ENCODE results near the gene FNDC3B. TPM values are rescaled to one million over a fixed set of nuclear protein-coding genes. Genes with fewer than 3 reads are reported as not detected.
A peak's percentile ranks its signal among the peaks of the same experiment; 100 is the strongest.

Gene FNDC3B
- polyA plus RNA-seq, 2 of the 4 experiments (the other 2 are of a cell fraction) = 29.5 to 33.6 TPM

DNA sequence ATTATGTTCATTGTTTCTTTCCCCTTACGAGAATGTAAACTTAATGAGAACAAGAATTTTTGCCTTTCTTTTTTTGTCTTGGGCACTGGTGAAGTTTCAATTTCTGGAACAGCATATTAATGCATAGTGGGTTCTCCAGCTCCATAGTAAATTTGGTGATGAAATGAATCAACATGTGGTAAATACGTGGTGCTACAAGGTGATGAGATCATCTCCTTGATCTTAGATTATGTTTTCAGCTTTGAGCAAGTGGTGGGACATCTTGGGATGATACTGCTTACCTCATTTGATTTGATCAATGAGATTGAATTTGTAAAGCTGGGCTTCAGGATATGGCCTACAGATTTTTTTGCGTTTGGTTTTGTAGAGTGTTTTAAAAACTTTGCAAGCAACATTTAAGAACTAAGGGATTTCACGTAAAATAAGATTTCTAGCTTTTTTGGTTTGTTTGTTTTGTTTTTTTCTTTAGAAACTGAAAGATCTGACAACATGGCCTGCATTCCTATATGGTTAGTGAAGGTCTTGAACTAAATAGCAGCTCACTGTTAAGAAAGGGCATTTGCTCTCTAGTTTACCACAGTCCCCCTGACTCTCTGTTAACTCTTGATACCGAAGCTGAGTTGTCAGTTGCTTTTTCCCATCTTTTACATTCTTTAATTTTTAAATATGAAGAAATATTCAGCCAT, 45.6 kb downstream of the FNDC3B start:
- no peak overlapping the region for H3K4me2 ChIP-seq
- H3K27ac ChIP-seq = no peak overlapping the region
- no peak for ATAC-seq
- H3K9me3 ChIP-seq = no peaks in the 10 kb centered on the region
- ChIA-PET CTCF (no interaction called here), POLR2A (no interaction called here)
- DNase-seq (ENCODE audit: low read depth in 1 of 2, low spot score in 1 of 2) = no peak
- H3K4me3 ChIP-seq = no peak overlapping the region
- FAIRE-seq = no peak
- 86% methylated on average over 5 of the region's 5 CpGs for WGBS (ENCODE audit: missing lambda C conversion rate)
- peaks cover 81% of the 10 kb centered on the region for H3K4me1 ChIP-seq
- TF ChIP-seq NR3C1 (IDR thresholded peaks at IDR 0.05) (no peak), HDAC2 (IDR thresholded peaks at IDR 0.05) (no peak), KDM1A (IDR thresholded peaks at IDR 0.05; ENCODE audit: low read depth) (no peak), MYC (IDR thresholded peaks at IDR 0.05; ENCODE audit: borderline replicate concordance, low read length) (no peak), EP300 (IDR thresholded peaks at IDR 0.05) (no peak)
- TF ChIP-seq, protein P1, sequence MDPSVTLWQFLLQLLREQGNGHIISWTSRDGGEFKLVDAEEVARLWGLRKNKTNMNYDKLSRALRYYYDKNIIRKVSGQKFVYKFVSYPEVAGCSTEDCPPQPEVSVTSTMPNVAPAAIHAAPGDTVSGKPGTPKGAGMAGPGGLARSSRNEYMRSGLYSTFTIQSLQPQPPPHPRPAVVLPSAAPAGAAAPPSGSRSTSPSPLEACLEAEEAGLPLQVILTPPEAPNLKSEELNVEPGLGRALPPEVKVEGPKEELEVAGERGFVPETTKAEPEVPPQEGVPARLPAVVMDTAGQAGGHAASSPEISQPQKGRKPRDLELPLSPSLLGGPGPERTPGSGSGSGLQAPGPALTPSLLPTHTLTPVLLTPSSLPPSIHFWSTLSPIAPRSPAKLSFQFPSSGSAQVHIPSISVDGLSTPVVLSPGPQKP (IDR thresholded peaks at IDR 0.05; ENCODE audit: low read depth, low read length) = no peak
- TF ChIP-seq, protein P2, sequence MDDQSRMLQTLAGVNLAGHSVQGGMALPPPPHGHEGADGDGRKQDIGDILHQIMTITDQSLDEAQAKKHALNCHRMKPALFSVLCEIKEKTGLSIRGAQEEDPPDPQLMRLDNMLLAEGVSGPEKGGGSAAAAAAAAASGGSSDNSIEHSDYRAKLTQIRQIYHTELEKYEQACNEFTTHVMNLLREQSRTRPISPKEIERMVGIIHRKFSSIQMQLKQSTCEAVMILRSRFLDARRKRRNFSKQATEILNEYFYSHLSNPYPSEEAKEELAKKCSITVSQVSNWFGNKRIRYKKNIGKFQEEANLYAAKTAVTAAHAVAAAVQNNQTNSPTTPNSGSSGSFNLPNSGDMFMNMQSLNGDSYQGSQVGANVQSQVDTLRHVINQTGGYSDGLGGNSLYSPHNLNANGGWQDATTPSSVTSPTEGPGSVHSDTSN (IDR thresholded peaks at IDR 0.05) = no peak
- TF ChIP-seq, protein P3, sequence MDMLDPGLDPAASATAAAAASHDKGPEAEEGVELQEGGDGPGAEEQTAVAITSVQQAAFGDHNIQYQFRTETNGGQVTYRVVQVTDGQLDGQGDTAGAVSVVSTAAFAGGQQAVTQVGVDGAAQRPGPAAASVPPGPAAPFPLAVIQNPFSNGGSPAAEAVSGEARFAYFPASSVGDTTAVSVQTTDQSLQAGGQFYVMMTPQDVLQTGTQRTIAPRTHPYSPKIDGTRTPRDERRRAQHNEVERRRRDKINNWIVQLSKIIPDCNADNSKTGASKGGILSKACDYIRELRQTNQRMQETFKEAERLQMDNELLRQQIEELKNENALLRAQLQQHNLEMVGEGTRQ (IDR thresholded peaks at IDR 0.05) = no peak
- TF ChIP-seq, protein P4, sequence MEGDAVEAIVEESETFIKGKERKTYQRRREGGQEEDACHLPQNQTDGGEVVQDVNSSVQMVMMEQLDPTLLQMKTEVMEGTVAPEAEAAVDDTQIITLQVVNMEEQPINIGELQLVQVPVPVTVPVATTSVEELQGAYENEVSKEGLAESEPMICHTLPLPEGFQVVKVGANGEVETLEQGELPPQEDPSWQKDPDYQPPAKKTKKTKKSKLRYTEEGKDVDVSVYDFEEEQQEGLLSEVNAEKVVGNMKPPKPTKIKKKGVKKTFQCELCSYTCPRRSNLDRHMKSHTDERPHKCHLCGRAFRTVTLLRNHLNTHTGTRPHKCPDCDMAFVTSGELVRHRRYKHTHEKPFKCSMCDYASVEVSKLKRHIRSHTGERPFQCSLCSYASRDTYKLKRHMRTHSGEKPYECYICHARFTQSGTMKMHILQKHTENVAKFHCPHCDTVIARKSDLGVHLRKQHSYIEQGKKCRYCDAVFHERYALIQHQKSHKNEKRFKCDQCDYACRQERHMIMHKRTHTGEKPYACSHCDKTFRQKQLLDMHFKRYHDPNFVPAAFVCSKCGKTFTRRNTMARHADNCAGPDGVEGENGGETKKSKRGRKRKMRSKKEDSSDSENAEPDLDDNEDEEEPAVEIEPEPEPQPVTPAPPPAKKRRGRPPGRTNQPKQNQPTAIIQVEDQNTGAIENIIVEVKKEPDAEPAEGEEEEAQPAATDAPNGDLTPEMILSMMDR (IDR thresholded peaks at IDR 0.05) = no peak

DNA sequence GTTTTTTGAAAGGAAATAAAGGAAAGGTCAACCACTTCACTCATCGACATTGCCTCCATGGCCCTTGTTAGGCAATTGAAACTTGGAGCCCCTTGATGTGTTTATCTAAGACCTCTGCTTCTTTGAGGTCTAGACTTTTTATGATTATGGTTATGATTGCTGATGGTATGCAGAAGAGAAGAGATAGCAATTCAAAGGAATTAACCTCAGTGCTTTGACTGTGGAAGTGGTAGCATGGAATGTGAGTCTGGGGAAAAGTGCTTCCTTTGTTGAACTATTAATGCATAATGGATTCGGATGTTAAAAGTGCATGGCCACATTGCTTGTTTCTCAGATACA, 46.1 kb downstream of the FNDC3B start:
- 85% methylated on average over 2 of the region's 2 CpGs for WGBS (ENCODE audit: missing lambda C conversion rate)

DNA sequence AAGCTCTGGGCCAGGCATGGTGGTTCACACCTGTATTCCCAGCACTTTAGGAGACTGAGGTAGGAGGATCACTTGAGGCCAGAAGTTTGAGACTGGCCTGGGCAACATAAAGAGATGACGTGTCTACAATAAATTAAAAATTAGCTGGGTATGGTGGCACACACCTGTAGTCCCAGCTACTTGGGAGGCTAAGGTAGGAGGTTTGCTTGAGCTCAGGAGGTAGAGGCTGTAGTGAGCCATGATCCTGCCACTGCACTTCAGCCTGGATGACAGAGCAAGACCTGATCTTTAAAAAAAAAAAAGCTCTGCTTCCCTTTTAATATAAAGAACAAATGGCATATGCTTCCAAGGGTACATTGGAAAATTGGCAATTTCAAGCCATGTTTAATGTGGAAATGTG, 46.7 kb downstream of the FNDC3B start:
- Histone ChIP-seq H3K4me1 (peaks cover 82% of the 10 kb centered on the region), H3K4me3 (no peak overlapping the region), H3K4me2 (peak overlapping the region; percentile 22; the same call in 1 of the 3 replicates), H3K9me3 (no peaks in the 10 kb centered on the region), H3K27ac (no peak overlapping the region)
- WGBS (ENCODE audit: missing lambda C conversion rate) = 100% methylated on average over 1 of the region's 1 CpG
- TF ChIP-seq HOXA7 (CRISPR knock-in tag; IDR thresholded peaks at IDR 0.05) = no peak
- TF ChIP-seq FOXS1 (CRISPR knock-in tag; IDR thresholded peaks at IDR 0.05) = no peak
- TF ChIP-seq ZSCAN20 (CRISPR knock-in tag; IDR thresholded peaks at IDR 0.05) = no peak
- TF ChIP-seq, protein P4 (IDR thresholded peaks at IDR 0.05) = no peak
- TF ChIP-seq, protein P5, sequence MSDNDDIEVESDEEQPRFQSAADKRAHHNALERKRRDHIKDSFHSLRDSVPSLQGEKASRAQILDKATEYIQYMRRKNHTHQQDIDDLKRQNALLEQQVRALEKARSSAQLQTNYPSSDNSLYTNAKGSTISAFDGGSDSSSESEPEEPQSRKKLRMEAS (IDR thresholded peaks at IDR 0.05) = no peak
- TF ChIP-seq SMC3 (IDR thresholded peaks at IDR 0.05) = no peak
- no peak for ATAC-seq
- ChIA-PET POLR2A (no interaction called here), CTCF (no interaction called here)
- no peak for DNase-seq (ENCODE audit: low read depth in 1 of 2, low spot score in 1 of 2)
- no peak for FAIRE-seq

More for the DNA sequence above, 46.1 kb downstream of the FNDC3B start:
- DNase-seq (ENCODE audit: low read depth in 1 of 2, low spot score in 1 of 2) = no peak
- no peak for FAIRE-seq
- no peak overlapping the region for H3K27ac ChIP-seq
- peaks cover 81% of the 10 kb centered on the region for H3K4me1 ChIP-seq
- no peak overlapping the region for H3K4me2 ChIP-seq
- H3K4me3 ChIP-seq = no peak overlapping the region
- no peak for TF ChIP-seq RNF2 (IDR thresholded peaks at IDR 0.05; ENCODE audit: borderline replicate concordance, low read depth)
- no peak for TF ChIP-seq EP300 (IDR thresholded peaks at IDR 0.05)
- no peak for TF ChIP-seq CEBPB (IDR thresholded peaks at IDR 0.05)
- ChIA-PET POLR2A (no interaction called here), CTCF (no interaction called here)
- no peaks in the 10 kb centered on the region for H3K9me3 ChIP-seq
- ATAC-seq = no peak

Measured in A549 (cell line).